D721Med (cell line): ENCODE data around the gene CYP2C19.

Source experiments
- DNase-seq: peaks from one replicate; pipeline ENCODE4 v3.0.0; 2011; ENCODE audit warnings: low spot score; ENCODE audit not compliant: insufficient read length
- FAIRE-seq: peaks from 2 replicates; lab custom pipeline; 2011; peaks lifted over from hg19 to GRCh38; lab: Jason Lieb, UNC
- TF ChIP-seq, protein P1 (sequence below): IDR thresholded peaks from 2 replicates; pipeline ENCODE4 v1.5.1; 2012; ENCODE audit warnings: mild to moderate bottlenecking, control low read depth; ENCODE audit not compliant: insufficient read depth; ENCODE audit errors: missing control alignments

Gene CYP2C19

DNA sequence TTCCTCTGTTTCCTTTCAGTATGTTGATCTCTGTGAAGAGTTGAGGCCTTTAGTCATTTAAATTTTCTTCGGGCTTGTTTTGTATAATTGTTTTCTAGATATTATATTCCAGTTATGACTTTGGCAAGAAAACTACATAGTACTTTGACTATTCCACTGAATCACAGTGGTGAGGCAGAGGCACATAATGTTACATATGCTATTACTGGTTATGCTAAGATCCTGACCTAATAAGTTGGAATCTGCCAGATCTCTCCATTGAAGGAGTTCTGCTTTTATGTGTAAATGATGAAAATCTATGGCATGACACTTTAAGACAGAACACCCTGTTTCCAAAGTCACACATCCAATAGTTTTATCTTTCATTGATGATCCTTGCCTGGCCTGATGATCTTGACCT lies 83.7 kb downstream of the CYP2C19 start:
- DNase-seq (no peak), FAIRE-seq (no peak)
- TF ChIP-seq, protein P1, sequence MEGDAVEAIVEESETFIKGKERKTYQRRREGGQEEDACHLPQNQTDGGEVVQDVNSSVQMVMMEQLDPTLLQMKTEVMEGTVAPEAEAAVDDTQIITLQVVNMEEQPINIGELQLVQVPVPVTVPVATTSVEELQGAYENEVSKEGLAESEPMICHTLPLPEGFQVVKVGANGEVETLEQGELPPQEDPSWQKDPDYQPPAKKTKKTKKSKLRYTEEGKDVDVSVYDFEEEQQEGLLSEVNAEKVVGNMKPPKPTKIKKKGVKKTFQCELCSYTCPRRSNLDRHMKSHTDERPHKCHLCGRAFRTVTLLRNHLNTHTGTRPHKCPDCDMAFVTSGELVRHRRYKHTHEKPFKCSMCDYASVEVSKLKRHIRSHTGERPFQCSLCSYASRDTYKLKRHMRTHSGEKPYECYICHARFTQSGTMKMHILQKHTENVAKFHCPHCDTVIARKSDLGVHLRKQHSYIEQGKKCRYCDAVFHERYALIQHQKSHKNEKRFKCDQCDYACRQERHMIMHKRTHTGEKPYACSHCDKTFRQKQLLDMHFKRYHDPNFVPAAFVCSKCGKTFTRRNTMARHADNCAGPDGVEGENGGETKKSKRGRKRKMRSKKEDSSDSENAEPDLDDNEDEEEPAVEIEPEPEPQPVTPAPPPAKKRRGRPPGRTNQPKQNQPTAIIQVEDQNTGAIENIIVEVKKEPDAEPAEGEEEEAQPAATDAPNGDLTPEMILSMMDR = no peak

DNA sequence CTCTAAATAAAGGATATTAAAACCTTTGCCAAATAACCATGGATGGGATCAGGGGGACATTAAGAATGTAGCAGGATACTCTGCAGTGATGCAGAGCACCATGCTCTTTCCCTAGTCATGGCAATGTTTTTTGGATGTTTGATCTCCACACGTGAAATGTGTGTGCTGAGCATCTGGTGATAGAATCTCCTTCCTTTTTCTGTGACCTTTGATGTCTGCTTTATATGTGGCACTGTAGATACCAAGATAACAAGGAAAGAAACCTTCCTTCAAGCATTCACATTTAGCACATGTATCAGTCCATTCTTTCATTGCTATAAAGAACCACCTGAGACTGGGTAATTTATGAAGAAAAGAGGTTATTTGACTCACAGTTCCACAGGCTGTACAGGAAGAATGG lies 88.3 kb downstream of the CYP2C19 start:
- FAIRE-seq (no peak), DNase-seq (no peak)
- TF ChIP-seq, protein P1 = no peak

DNA sequence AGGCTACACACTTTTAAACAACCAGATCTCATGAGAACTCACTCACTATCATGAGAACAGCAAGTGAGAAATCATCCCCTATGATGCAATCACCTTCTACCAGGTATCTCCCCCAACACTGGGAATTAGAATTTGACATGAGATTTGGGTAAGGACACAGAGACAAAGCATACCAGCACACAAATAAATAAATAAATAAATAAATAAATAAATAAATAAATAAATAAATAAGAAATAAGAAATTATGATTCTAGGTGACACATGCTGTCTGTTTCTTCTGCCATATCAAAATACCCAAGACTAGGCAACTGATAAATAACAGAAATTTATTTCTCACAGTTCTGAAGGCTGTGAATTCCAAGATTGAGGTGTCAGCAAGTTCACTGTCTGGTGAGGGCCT lies 88.8 kb downstream of the CYP2C19 start:
- FAIRE-seq (no peak), DNase-seq (no peak)
- TF ChIP-seq, protein P1 = no peak

DNA sequence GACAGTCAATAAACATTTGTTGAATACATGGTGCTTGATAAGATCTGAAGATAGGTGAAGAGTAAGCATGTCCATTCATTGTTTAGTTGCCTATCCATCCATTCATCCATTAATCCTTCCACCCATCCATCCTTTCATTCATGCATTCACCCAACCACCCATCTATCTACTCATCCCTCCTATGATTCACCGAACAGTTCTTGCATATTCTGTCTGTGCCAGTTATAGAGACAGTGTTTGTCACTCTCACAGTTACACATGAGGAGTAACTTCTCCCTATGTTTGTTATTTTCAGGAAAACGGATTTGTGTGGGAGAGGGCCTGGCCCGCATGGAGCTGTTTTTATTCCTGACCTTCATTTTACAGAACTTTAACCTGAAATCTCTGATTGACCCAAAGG lies 90.0 kb downstream of the CYP2C19 start:
- TF ChIP-seq, protein P1 = no peak
- FAIRE-seq (no peak), DNase-seq (no peak)

DNA sequence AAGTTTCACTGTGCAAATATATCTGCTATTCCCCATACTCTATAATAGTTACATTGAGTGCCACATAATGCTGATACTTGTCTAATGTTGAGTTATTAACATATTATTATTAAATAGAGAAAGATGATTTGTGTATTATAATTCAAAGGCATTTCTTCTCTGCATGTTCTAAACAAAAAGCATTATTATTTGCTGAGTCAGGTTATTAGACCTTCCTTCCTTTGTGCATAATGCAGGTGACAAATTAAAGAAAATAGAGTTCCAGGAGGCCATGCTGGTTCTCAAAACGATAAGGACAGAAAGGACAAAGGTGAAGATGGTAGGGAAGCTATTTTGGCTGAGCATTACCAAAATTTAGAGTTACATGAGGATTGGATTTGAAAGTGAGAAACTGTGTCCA lies 90.6 kb downstream of the CYP2C19 start:
- FAIRE-seq (no peak), DNase-seq (no peak)
- TF ChIP-seq, protein P1 = no peak

DNA sequence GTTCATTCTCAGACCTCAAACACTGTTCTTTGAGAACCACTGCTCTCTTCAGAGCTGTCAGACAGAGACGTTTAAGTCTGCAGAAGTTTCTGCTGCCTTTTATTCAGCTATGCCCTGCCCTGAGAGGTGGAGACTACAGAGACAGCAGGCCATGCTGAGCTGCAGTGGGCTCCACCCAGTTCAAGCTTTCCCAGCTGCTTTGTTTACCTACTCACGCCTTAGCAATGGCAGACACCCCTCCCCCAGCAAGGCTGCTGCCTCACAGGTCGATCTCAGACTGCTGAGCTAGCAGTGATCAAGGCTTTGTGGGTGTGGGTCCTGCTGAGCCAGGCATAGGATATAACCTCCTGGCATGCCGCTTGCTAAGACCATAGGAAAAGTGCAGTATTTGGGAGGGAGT lies 95.5 kb downstream of the CYP2C19 start:
- no peak for FAIRE-seq
- TF ChIP-seq, protein P1 = no peak
- DNase-seq = no peak

DNA sequence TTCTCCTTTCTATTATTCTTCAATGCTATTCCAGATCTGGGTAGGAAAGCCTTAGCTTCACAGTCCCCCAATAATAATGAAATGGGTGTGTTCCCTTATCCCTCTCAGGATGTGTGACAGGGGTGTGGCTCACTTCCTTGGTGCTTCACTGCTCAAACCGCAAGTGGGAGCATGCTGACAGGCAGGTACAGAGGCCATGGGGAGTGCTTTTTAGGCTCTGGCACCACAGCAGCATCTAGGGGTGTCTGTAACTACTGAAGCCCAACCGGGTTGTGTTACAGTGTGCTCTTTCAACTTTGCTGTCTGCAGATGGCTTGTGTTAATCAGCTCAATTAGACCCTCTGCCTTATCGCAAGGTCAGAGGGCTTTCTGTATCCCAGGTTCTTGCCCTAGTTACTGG lies 96.6 kb downstream of the CYP2C19 start:
- no peak for DNase-seq
- no peak for FAIRE-seq
- TF ChIP-seq, protein P1 = no peak
